H9 (cell line): ENCODE data around the gene STIM2. TPM values are rescaled to one million over a fixed set of nuclear protein-coding genes. Genes with fewer than 3 reads are reported as not detected.

Experiments used
- DNase-seq: peaks from one replicate; pipeline ENCODE4 v3.0.0-alpha.2; 2017
- H2AFZ ChIP-seq: one replicate; pipeline ENCODE4 v1.6.1; 2013; ENCODE audit warnings: mild to moderate bottlenecking, low read length, control low read depth, moderate library complexity
- H2AK5ac ChIP-seq: 2 replicates; pipeline ENCODE4 v1.6.1; 2013; ENCODE audit warnings: low read length, control low read depth, mixed read lengths; ENCODE audit not compliant: insufficient read length
- H2BK120ac ChIP-seq: one replicate; pipeline ENCODE4 v1.6.1; 2013; ENCODE audit warnings: low read depth, mild to moderate bottlenecking, low read length, control low read depth, inconsistent platforms; ENCODE audit not compliant: poor library complexity, severe bottlenecking
- H2BK12ac ChIP-seq: 2 replicates; pipeline ENCODE4 v1.6.1; 2013; ENCODE audit warnings: low read length, control low read depth, mixed read lengths, low read depth; ENCODE audit not compliant: insufficient read length
- H2BK15ac ChIP-seq: 2 replicates; pipeline ENCODE4 v1.6.1; 2013; ENCODE audit warnings: low read depth, low read length, control low read depth
- H2BK20ac ChIP-seq: one replicate; pipeline ENCODE4 v1.6.1; 2013; ENCODE audit warnings: low read depth, mild to moderate bottlenecking, low read length, control low read depth, inconsistent platforms; ENCODE audit not compliant: poor library complexity, severe bottlenecking
- H2BK5ac ChIP-seq: 2 replicates; pipeline ENCODE4 v1.6.1; 2013; ENCODE audit warnings: low read length, control low read depth, mixed read lengths; ENCODE audit not compliant: insufficient read length
- H3K14ac ChIP-seq: 2 replicates; pipeline ENCODE4 v1.6.1; 2013; ENCODE audit warnings: low read length, control low read depth; ENCODE audit not compliant: insufficient read depth
- H3K18ac ChIP-seq: 2 replicates; pipeline ENCODE4 v1.6.1; 2013; ENCODE audit warnings: low read depth, mild to moderate bottlenecking, mixed read lengths, low read length, control low read depth; ENCODE audit not compliant: insufficient read length
- H3K23ac ChIP-seq: 2 replicates; pipeline ENCODE4 v1.6.1; 2013; ENCODE audit warnings: low read length, control low read depth, mixed read lengths, low read depth; ENCODE audit not compliant: insufficient read length
- H3K23me2 ChIP-seq: 2 replicates; pipeline ENCODE4 v1.6.1; 2013; ENCODE audit warnings: low read depth, mild to moderate bottlenecking, mixed read lengths, low read length, control low read depth; ENCODE audit not compliant: insufficient read length, poor library complexity, severe bottlenecking
- H3K27ac ChIP-seq: 2 replicates; pipeline ENCODE4 v1.5.1; 2013; ENCODE audit warnings: low read length, control low read depth, mixed read lengths, low read depth; ENCODE audit not compliant: insufficient read length
- H3K27me3 ChIP-seq: 2 replicates; pipeline ENCODE4 v1.6.1; 2013; ENCODE audit warnings: low read length, control low read depth, inconsistent platforms; ENCODE audit not compliant: insufficient read depth
- H3K4ac ChIP-seq: 2 replicates; pipeline ENCODE4 v1.6.1; 2013; ENCODE audit warnings: low read depth, mild to moderate bottlenecking, control low read depth, inconsistent platforms, low read length, moderate library complexity
- H3K4me1 ChIP-seq: 2 replicates; pipeline ENCODE4 v1.6.1; 2013; ENCODE audit warnings: low read length, control low read depth, inconsistent platforms; ENCODE audit not compliant: insufficient read depth
- H3K4me2 ChIP-seq: 2 replicates; pipeline ENCODE4 v1.6.1; 2013; ENCODE audit warnings: low read length, control low read depth, mixed read lengths; ENCODE audit not compliant: insufficient read length, insufficient read depth
- H3K56ac ChIP-seq: 2 replicates; pipeline ENCODE4 v1.6.1; 2013; ENCODE audit warnings: low read depth, mild to moderate bottlenecking, mixed read lengths, low read length, control low read depth; ENCODE audit not compliant: insufficient read length
- H3K79me1 ChIP-seq: 2 replicates; pipeline ENCODE4 v1.6.1; 2013; ENCODE audit warnings: low read depth, mild to moderate bottlenecking, moderate library complexity, low read length, control low read depth, inconsistent platforms; ENCODE audit not compliant: insufficient read depth, poor library complexity, severe bottlenecking
- H3K79me2 ChIP-seq: 2 replicates; pipeline ENCODE4 v1.6.1; 2013; ENCODE audit warnings: low read length, control low read depth, inconsistent platforms; ENCODE audit not compliant: insufficient read depth
- H3K9ac ChIP-seq: 2 replicates; pipeline ENCODE4 v1.6.1; 2013; ENCODE audit warnings: low read length, control low read depth, mixed read lengths; ENCODE audit not compliant: insufficient read length; ENCODE audit errors: extremely low read depth
- H3K9me3 ChIP-seq: one replicate; pipeline ENCODE4 v1.6.1; 2013; ENCODE audit warnings: low read depth, low read length, inconsistent platforms; ENCODE audit not compliant: control insufficient read depth
- H3T11ph ChIP-seq: one replicate; pipeline ENCODE4 v1.6.1; 2013; ENCODE audit warnings: mild to moderate bottlenecking, low read length, control low read depth, inconsistent platforms
- H4K20me1 ChIP-seq: one replicate; pipeline ENCODE4 v1.6.1; 2013; ENCODE audit not compliant: control insufficient read depth, insufficient read length, insufficient read depth
- H4K5ac ChIP-seq: 2 replicates; pipeline ENCODE4 v1.6.1; 2013; ENCODE audit warnings: low read depth, mild to moderate bottlenecking, mixed read lengths, low read length, control low read depth; ENCODE audit not compliant: insufficient read length
- H4K8ac ChIP-seq: replicated peaks from 2 replicates; pipeline ENCODE4 v1.6.1; 2013; ENCODE audit warnings: low read length, control low read depth, mixed read lengths, low read depth; ENCODE audit not compliant: insufficient read length
- H4K91ac ChIP-seq: 2 replicates; pipeline ENCODE4 v1.6.1; 2013; ENCODE audit warnings: low read depth, mild to moderate bottlenecking, moderate library complexity, mixed read lengths, low read length, control low read depth; ENCODE audit not compliant: insufficient read length
- H3K27ac Mint-ChIP-seq, 3 experiments: 2 replicates in 2 of 3; 3 replicates in 1 of 3; pipeline ENCODE4 v1.8.0; 2020 to 2021; ENCODE audit warnings: mixed read lengths in 3 of 3, mild to moderate bottlenecking in 1 of 3, moderate library complexity in 1 of 3
- H3K27me3 Mint-ChIP-seq: 2 replicates; pipeline ENCODE4 v1.8.0; 2021; ENCODE audit warnings: low read depth, mild to moderate bottlenecking, moderate library complexity, mixed read lengths
- H3K36me3 Mint-ChIP-seq, 3 experiments: 2 replicates in 2 of 3; 3 replicates in 1 of 3; pipeline ENCODE4 v1.8.0; 2020 to 2021; ENCODE audit warnings: low read depth in 3 of 3, mixed read lengths in 3 of 3; ENCODE audit not compliant: insufficient read depth in 1 of 3
- H3K4me1 Mint-ChIP-seq, 2 experiments: 2 replicates each; pipeline ENCODE4 v1.8.0; 2020; ENCODE audit warnings: mixed read lengths in 2 of 2
- H3K4me3 Mint-ChIP-seq, 2 experiments: 2 replicates in 1 of 2; 3 replicates in 1 of 2; pipeline ENCODE4 v1.8.0; 2020 to 2021; ENCODE audit warnings: mild to moderate bottlenecking in 2 of 2, mixed read lengths in 2 of 2, moderate library complexity in 1 of 2
- H3K9me3 Mint-ChIP-seq, 2 experiments: 2 replicates in 1 of 2; 3 replicates in 1 of 2; pipeline ENCODE4 v1.8.0; 2020; ENCODE audit warnings: mild to moderate bottlenecking in 2 of 2, mixed read lengths in 2 of 2, moderate library complexity in 1 of 2
- WGBS: extraction: QIAGEN DNeasy Blood & Tissue Kit; methylation state at CpG from one replicate; pipeline ENCODE4 v1.1.7; 2013; ENCODE audit warnings: missing lambda C conversion rate, low lambda C conversion rate, mixed read lengths; ENCODE audit not compliant: insufficient read length; ENCODE audit errors: extremely low coverage; 5-methylcytosine and 5-hydroxymethylcytosine counted together
- total RNA-seq: library from RNA; stranded (reverse); gene quantifications from 2 replicates; pipeline ENCODE4 v1.2.1, GENCODE V29; 2021
- TF ChIP-seq, protein P1 (sequence below): fragments of 200-600 bp; sonication (generic); conservative IDR thresholded peaks from 3 replicates; pipeline ENCODE4 v1.8.0; 2021; ENCODE audit warnings: antibody characterized with exemption, mild to moderate bottlenecking

Gene STIM2
- total RNA-seq, 1 experiment from 2014 or later, result 26.2 TPM

DNA sequence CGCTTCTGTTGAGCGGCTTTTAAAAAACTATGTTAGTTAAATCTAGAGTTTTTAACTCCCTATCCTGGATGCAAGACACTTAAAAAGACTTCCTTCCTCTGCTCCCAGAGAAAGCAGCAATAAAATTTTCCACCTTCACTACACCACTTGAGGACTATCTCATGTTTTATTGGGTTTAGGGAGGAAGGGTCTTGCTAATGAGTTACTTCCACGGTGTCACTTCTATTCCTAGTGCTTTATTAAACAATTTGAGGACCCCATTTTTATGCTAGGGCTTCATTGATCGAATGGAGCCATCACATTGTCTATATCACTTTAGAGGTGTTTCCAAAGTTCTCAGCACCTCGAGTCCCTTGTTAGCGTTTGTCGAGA lies 3.7 kb upstream of the STIM2 start:
- no peak overlapping the region for H3K27ac ChIP-seq
- no peak overlapping the region for H2BK120ac ChIP-seq

More for the DNA sequence above, 3.7 kb upstream of the STIM2 start:
- TF ChIP-seq, protein P1, sequence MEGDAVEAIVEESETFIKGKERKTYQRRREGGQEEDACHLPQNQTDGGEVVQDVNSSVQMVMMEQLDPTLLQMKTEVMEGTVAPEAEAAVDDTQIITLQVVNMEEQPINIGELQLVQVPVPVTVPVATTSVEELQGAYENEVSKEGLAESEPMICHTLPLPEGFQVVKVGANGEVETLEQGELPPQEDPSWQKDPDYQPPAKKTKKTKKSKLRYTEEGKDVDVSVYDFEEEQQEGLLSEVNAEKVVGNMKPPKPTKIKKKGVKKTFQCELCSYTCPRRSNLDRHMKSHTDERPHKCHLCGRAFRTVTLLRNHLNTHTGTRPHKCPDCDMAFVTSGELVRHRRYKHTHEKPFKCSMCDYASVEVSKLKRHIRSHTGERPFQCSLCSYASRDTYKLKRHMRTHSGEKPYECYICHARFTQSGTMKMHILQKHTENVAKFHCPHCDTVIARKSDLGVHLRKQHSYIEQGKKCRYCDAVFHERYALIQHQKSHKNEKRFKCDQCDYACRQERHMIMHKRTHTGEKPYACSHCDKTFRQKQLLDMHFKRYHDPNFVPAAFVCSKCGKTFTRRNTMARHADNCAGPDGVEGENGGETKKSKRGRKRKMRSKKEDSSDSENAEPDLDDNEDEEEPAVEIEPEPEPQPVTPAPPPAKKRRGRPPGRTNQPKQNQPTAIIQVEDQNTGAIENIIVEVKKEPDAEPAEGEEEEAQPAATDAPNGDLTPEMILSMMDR, result no peak
- H2BK15ac ChIP-seq, result no peak overlapping the region
- no peak overlapping the region for H4K91ac ChIP-seq
- H3K23ac ChIP-seq, result no peak overlapping the region
- H3K4me1 ChIP-seq, result no peaks in the 10 kb centered on the region; the same call in 1 of the 2 replicates
- H3K27me3 ChIP-seq, result no peaks in the 10 kb centered on the region
- Mint-ChIP-seq H3K36me3 (no peaks in the 10 kb centered on the region; a peak in 1 of 7 replicates), H3K4me3 (peak overlapping the region; percentile 84 to 87), H3K4me1 (peaks cover 35 to 37% of the 10 kb centered on the region in 2 experiments), H3K27ac (peak overlapping the region in 1 of 3 experiments; percentile 87; a peak in 2 of 7 replicates), H3K9me3 (no peaks in the 10 kb centered on the region; a peak in 1 of 5 replicates), H3K27me3 (no peaks in the 10 kb centered on the region)
- peak overlapping the region; percentile 93 for H3K4me2 ChIP-seq
- H3K9me3 ChIP-seq, result no peaks in the 10 kb centered on the region
- no peaks in the 10 kb centered on the region for H4K20me1 ChIP-seq
- H3K18ac ChIP-seq, result no peak overlapping the region
- H3K14ac ChIP-seq, result no peak overlapping the region
- H4K8ac ChIP-seq, result no peak overlapping the region
- no peak overlapping the region for H3T11ph ChIP-seq
- no peak overlapping the region for H2BK5ac ChIP-seq
- H2BK20ac ChIP-seq, result no peak overlapping the region
- no peaks in the 10 kb centered on the region for H3K79me1 ChIP-seq
- no peak overlapping the region for H3K4ac ChIP-seq
- WGBS, result no CpG with 5 or more reads among the region's 7 CpGs
- peaks cover 18% of the 10 kb centered on the region for H3K23me2 ChIP-seq
- H3K56ac ChIP-seq, result no peak overlapping the region
- DNase-seq, result no peak
- no peak overlapping the region for H2AK5ac ChIP-seq
- no peaks in the 10 kb centered on the region for H3K79me2 ChIP-seq
- no peak overlapping the region for H4K5ac ChIP-seq
- no peak overlapping the region for H3K9ac ChIP-seq
- H2BK12ac ChIP-seq, result no peak overlapping the region
- H2AFZ ChIP-seq, result no peak overlapping the region
